Measurements from ENCODE around the gene CELF4.
"Not testable (repeated sequence)": the region's sequence is repeated elsewhere in the genome, so short reads cannot be mapped to it uniquely, and the experiment has no call there.

CELF4 gene

DNA sequence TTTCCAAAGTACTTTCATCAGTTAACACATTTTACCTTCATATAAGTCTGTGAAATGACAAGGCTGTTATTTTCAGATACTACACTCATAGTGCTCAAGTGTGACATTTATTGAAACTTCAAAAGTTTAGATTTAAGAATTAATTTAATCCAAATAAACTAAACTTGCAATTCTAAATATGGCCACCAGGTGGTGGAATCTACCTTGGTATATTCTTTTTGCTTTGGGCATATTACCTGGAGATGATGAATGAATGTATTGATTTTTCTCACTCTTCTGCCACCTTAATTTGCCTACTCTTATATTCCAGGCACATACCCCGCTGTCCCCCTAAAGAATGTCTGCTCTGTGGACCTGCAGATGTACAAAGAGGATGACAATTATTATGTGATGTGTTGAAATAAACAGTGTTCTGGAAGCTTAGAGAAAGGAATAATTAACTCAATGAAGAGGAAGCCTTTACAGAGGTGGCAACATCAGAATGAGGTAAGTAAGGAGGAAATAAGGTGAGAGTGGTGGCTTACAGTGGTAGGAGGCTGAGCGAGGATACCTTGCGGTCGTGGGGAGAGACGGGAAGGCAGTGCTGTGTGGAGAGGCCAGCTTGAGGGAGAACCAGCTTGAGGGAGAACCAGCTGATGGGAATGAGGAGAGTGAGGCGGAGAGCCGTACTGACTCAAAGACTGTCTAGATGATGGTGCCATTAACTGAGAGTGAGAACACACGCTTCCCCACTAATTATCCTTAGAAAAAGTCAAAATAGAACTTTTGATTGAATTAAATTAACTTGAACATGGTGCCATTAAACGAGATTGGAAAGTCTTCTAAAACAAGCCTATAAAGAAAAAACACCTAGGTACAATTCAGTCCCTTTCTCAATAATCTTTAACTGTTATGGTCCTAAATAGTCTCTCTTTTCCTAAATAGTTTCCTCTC is 179.5 kb downstream of the CELF4 start:
- peak; percentile 22 for DNase-seq

DNA sequence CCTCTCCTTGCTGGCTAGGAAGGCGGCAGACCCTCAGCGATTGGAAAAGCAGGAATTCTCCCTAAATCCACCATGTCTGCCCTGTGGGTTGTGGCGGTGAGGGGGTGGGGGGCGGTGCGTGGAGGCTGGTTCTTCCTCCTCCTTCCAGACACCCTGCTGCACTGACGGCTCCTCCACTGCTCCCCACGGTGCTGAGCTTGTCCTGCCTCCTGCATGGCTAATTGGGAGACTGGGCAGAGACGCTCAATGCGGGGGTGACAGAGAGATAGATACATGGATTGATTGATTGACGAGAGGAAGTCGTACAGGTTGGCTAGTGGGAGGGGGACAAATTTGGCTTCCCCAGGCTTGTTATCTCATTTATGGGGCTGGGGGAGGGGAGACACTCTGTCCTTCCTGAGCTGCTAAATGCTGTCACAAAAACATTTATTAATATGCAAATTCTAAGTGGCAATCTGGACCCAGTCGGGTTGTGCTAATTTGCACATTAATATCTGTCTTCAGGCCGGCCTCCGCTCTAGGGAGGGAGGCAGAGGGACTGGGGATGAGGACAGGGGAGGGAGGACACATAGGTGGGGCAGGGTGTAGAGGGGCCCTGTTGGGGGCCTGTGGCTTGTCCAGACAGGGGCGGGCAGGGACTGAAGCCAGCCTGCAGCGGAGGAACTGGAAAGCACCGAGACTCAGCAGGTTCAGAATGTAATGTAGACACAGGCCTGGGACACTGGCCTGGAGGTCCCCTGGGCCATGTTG is 181.6 kb downstream of the CELF4 start:
- no peak for DNase-seq

DNA sequence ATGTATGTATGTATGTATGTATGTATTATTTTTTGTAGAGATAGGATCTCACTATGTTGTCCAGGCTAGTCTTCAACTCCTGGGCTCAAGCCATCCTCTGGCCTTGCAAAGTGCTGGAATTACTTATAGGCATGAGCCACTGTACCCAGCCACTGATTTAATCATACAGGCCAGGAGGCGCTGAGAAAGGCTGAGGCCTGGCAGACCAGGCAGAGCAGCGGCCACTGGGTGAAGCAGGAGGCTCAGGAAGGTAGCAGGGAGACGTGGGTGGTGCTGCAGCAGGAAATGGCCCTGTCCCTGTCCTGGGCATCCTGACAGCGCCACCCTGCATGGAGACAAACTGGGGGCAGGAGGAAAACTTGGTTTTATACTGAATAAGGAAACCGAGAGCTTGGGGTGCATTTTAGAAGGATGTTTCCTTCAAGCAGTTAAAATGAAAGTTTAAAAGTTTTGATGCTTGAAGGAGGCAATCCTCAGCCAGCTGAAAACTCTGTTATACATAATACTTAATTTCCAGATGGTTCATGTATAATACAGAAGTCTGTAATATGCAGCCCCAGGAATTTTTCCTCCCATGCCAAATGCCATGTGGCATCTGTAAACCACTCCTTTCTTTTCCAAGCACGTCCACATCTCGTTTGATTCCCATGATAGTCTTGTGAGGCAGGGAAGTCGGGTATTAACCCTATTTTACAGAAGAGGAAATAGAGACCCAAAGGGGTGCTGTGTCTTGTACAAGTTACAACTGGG is 182.4 kb downstream of the CELF4 start:
- DNase-seq = no peak

DNA sequence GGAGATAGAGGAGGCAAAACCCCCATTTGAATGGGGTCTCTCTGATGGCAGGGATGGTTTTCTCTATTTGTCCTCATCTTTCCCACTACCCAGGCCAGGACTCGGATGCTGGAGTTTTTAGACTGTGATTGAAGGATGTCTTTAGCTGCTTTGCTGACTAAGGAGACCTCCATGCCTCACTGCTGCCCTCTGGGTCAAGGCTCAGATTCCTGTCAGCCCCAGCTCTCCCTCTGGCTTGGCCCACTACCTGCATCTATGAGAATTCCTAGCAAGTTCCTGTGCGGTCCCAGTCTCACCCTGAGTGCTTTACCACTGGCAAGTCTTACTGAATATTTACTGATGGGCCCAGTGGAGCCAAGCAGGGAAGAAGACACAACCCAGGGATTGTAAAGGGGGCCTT is 184.0 kb downstream of the CELF4 start:
- no peak for DNase-seq

DNA sequence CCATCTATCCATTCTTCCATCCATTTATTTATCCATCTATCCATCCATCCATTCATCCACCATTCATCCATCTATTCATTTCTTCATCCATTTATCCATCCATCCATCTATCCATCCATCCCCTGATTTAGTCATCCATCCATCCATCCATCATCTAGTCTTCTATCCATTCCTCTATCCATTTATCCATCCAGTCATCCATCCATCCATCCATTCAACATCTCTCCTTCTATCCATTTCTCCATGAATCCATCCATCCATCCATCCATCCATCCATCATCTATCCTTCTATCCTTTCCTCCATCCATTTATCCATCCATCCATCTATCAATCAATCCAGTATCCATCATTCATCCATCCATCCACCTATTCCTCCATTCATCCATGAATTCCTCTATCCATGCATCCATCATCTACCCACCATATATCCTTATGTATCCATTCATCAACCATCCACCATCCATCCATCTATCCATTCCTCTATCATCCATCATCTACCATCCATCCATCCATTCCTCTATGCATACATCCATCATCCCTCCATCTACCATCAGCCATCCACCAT is 185.0 kb downstream of the CELF4 start:
- DNase-seq = no peak

DNA sequence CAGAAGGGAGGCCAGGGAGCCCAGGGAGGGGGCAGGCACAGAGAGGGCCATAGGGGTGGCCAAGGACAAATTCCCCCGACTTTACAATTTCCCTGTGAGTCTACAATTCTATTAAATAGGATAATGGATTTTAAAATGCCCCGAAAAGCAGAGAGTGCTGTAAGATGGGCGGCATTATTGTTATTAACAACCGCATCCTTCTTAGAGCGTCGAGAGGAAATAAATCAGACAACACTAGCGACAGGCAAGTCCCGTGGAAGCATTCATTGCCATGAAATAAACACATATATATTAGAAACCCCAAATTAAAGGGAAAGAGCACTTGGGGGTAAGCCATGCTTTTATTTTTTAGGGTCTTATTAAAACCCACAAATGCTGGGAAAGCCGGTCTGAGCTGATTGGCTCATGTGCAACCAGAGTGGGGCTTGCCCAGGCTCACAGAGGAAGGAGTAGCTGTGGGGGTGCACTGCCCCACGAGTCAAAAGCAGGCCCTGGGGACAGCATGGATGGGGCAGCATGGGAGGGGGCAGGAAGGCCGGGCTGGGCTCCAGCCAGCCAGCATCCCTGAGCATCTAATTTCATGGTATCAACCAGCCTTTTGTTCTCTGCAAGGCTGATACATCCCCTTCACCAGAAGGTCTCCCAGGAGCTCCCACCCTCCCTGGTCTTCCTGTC is 187.1 kb downstream of the CELF4 start:
- DNase-seq = no peak

DNA sequence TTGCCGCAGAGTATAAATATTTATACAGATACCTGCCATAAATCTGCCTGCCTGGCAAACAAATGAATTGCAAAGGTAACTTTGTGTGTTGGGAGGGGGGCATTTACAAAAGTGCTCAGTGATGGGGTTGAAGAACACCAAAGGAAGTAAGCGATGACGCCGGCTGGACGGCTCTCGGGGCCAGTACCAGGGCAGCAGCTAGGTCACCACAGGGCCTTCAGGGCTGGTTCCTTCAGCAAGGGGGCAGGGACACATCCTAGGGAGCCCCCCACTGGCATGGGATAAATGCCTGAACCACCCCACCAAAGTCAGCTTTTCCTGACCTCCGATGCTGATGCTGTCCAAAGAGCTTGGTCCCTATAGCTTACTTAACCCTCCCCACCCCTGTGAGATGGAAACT is 190.4 kb downstream of the CELF4 start:
- DNase-seq = no peak

DNA sequence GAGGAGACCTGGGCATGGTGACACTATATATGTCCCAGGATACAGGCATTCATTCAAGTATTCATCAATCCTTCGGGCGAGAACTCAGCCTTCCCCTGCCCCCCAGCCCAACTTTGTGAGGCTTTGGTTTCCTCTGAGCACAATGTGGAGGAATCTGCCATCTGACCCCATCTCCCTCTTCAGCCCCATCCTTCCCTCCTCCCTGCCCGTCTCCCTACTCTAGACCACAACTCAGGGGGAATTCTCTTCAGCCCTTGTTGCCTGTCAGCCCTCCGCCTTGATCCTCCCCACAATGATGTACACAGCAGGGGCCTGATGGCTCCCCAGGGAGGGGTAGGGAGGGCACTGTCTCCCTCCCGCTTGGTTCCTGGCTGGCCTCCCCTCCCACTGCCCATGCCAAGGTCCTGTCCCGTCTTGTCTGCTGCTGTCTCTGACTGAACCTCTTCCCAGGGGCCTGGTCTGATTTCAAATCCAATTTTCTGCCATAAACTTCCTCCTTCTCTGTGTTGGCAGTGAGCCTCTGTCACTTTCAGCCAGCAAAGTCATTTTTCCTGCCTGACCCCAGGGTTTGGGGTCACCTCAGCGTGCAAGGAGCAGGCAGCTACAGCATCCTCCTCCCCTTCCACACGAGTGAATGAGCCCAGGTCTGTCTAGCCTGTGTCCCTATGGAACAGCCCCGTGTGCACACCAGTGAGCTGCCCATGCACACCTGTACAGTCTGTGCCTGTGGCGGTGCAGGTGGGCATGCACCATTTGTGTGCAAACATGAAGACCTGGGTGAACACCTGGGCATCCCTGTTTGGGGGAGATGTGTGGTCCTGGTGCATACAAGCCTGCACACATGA is 197.3 kb downstream of the CELF4 start:
- DNase-seq = no peak

DNA sequence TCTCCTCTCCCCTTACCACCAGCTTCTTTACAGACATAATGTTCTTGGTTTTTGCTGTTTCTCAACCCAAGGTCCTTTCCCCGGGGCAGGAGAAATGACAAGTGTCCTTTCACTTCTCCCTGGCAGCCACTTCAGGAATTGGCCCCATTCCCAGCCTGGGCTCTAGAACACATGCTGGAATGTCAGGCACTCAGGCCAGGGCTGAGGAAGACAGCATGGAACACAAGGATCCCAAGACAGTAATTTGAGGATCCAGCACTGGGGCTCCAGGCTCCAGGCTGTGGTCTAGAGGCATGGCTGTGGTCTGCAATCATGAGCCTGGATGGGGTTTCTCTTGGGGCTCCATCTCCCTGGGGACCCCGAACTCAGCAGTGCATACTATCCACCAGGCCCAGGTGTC is 201.4 kb downstream of the CELF4 start:
- DNase-seq = no peak

DNA sequence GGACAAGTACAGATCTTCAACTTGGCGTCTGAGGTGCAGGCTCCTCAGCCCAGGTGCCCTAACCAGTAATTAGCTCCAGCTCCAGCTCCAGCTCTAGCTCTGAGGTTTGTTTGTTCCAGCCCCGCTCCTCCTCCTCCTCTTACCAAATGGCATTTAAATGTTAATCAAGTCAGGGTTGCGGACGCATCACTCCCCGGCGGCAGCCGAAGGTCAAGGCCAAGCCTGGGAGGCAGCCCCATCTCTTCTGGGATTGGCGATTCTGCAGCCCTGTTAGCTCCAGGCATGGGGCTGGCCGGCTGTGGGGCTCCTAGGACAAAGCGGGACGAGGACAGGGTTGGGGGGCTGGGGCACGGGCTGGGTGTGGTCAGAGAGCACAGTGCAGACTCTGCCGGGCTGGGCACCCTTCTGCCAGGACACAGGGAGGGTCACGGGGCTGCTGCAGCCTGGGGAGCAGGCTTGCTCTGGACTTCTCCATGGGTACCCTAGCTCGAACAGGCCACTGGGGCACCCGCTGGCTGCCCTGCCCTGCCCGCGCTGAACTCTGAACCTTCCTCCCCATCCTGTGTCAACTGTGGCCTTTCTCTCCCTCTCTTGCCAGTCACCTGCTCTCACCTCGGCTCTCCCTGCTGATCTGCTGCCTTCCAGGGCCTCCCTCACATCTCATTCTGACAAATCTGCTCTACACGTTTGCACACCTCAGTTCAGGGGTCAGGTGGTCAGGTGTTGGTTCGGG is 203.3 kb downstream of the CELF4 start:
- DNase-seq = no peak

DNA sequence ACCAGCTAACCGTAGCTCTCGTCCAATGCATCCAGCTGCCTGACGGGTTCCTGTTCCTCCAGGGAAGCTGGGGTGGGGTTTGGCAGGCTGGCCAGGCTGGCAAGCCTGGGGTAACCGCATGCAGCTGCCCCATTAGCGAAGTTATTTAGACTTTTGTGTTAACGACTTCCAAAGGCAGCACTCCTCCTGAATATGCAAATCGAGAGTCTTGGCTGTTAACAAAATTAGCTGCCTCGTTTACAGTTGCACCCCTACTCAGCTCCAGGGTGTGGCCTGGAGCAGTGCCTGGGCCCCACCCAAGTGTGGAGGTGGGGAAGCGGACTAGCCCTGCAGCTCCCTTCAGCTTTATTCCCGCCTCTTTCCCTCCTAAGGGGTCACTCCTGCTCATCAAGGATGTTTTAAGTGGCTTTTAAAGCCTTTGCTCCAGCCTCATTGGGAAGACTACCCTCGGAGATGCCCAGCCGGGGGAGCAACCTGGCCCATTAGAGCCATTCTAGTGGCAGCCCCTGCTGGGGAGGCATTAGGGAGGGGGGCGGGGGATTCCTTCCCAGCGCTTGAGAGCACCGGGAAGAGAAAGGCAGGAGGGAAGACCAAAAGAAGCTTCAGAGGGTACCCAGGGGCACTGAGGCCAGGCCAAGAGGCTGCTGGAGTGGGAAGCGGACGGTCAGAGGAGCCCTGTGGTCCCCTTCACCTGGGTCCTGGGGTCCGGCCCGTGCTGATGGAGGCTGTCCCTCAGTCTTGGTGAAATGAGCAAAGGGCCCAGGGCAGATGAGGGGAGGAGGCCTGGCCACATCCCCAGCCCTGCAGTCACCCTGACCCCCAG is 204.1 kb downstream of the CELF4 start:
- DNase-seq = no peak

DNA sequence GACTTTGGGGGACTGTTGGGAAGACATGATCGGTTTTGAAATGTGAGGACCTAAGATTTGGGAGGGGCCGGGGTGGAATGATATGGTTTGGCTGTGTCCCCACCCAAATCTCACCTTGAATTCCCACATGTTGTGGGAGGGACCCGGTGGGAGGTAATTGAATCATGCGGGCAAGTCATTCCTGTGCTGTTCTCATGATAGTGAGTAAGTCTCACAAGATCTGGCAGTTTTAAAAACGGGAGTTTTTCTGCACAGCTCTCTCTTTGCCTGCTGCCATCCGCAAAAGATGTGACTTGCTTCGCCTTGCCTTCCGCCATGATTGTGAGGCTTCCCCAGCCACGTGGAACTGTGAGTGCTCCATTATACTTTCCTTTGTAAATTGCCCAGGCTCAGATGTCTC is 207.5 kb downstream of the CELF4 start:
- not testable (repeated sequence) for DNase-seq

DNA sequence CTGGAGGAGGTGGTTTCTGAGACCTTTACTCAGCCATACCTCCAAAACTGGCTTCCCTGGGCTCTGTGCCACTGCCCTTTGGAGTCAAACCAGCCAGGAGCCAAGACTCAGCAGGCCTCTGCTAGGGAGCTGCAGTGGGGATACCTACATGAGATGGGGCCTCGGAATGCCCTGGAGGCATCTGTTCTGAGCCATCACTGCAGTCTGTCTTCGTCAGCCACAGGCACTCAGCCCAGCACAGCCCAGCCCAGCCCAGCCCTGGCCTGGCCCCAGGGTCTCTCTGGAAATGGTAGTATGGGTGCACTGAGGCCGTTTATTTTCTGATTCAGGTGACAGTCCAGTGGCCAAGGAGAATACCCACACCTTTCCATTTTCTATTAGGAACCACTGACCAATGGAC is 209.8 kb downstream of the CELF4 start:
- DNase-seq = no peak

DNA sequence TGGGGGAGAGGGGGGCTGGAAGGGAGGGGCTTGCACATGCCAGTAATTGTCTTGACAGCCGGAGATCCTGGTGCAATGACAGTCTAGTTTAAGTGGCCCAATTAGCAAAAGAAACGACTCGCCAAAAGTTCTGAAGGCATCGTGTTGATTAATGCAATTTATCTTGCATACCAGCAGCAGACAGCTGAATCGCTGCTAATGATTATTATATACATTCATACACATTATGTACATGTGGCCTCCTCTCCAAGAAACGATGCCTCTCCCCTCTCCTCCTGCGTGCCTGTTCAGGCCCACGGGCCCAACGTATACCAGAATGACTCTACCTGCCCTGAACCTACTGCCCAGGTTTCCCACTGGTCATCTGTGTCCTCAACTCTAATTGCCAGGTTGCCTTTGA is 214.5 kb downstream of the CELF4 start:
- DNase-seq = no peak

DNA sequence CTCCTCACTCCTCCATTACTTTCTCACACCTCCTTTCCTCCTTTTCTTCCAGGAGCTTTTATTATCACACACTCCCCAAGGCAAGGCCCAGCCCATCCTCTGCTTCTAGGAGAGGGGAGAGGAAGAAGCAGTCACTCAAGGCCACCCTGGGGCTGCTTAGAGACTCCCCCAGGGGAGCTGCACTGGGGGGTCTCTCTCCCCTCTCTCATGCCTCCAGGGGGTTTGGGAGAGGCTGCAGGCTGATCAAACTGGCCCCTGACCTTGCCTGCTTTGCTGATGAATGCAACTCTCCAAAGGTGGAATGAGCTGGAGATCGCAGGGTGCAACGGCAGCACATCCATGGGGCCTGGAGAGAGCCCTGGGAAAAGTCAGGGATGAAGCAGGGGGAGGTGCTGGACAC is 216.9 kb downstream of the CELF4 start:
- DNase-seq = no peak

DNA sequence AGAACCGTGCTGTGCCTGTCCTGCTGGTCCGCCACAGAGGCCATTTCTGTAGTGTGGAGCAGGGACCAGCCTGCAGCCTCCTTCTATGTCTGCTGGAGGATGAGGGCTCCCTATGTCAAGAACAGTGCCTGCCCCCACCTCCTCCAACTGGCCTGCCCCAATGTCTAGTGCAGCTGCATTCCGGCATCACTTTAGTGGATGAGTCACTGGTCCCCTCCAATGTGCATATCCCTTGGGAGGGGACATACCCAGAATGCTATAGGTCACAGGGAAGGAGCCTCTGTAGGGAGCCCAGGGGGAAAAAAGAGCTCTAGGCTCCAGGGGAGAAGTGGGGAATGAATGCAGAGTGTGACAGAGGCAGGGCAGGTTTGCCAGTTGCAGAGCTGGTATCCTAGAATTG is 219.6 kb downstream of the CELF4 start:
- DNase-seq = no peak

DNA sequence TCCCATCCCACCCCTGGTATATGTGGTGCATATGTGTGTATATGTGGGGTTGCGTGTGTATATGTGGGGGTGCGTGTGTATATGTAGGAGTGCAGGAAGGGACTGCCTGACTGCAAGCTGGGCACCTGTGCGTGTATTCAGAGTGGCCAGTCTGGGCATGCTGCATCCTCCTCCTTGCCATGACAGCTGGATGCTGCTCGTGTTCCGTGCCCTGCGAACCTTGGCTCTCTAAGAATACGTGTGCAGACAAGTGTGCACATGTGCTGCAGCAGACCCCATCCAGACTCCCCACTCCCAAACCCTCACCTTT is 222.1 kb downstream of the CELF4 start:
- no peak for DNase-seq

DNA sequence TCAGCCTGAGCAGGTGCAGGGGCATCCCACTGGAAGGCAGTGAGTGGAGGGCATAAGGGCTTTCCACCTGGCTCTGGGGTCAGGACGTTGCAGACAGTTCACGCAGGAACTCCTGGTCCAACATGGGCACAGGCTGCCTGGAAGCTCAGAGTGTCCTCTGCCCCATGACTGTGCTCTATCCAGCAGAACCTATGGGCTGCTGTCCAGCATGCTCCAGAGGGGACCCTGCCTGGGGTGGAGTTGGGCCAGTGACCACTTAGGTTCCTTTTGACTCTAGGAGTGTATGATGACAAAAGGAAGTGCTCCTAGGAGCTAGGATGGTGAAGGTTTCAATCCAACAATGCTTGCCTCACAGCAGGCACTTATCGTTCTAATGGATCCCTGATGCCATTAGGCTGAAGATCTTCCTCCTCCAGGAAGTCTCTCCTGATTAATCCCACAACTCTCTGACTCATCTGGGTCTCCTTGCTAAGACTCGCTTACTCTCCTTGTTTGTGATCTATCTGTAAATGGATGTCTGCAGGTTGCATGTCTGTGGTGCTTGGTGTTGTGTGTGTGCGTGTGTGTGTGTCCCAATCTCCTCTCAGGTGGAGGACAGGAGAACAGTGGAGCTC is 224.0 kb downstream of the CELF4 start:
- no peak for DNase-seq

DNA sequence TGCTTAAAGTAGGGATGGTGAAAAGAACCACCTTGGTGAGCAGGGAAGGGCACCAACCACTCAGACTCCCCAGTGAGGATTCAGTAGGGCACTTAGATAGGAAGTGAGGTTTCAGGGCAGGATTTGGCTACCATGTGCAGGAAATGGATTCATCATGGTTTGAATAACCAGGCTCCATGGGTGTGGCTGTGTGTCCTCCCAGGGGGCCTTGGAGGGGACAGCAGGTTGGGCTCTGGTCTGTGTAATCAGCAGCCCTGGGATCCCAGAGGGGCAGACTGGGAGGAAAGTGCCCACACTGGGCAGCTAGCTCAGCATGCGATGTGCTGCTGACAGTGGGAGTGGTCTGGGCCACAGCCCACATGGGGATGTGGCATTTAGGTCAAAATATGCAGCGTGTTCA is 224.6 kb downstream of the CELF4 start:
- DNase-seq = no peak
